Measurements from ENCODE around the gene WDR37.

DNA sequence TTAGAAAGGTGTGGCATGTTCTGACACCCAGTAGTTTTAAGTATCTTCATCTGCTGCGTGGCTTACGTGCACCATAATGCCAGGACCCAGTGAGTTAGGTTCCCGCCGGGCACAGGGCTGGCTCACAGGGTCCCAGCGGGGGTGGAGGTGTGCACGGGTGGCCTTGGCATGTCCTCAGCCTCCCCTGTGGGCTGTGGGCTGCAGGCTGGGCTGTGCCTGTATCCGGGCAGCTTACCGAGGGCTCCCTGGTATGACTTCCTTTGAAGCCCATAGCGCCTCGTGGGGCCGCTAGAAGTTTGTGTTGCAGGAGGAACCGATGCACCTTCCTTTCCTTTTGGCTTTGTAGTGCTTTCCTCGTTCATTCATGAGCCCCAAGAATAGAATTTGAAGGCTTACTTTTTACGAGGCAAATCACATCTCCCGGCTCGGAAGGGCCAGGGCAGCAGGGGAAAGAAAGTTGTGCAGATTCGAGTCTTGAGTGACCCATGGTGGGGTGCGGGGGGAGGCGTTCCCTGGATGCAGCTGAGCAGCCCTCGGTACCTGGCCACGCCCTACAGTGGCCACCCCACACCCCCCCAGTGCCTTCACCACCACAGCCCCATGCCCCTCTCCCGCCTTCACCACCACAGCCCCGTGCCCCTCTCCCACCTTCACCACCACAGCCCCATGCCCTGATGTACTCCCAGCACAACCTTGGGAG is 113.2 kb downstream of the WDR37 start:
- TF ChIP-seq, protein P1, sequence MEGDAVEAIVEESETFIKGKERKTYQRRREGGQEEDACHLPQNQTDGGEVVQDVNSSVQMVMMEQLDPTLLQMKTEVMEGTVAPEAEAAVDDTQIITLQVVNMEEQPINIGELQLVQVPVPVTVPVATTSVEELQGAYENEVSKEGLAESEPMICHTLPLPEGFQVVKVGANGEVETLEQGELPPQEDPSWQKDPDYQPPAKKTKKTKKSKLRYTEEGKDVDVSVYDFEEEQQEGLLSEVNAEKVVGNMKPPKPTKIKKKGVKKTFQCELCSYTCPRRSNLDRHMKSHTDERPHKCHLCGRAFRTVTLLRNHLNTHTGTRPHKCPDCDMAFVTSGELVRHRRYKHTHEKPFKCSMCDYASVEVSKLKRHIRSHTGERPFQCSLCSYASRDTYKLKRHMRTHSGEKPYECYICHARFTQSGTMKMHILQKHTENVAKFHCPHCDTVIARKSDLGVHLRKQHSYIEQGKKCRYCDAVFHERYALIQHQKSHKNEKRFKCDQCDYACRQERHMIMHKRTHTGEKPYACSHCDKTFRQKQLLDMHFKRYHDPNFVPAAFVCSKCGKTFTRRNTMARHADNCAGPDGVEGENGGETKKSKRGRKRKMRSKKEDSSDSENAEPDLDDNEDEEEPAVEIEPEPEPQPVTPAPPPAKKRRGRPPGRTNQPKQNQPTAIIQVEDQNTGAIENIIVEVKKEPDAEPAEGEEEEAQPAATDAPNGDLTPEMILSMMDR (IDR thresholded peaks at IDR 0.05): no peak
- TF ChIP-seq POLR2A (IDR thresholded peaks at IDR 0.05): no peak

All from right lobe of liver (tissue), 4 donors.